ENCODE data around the gene MACC1.
A peak's percentile ranks its signal among the peaks of the same experiment; 100 is the strongest.
"Not testable (repeated sequence)": the region's sequence is repeated elsewhere in the genome, so short reads cannot be mapped to it uniquely, and the experiment has no call there.

MACC1 gene

GRCh38 chr7:20124087-20124486, 93.1 kb downstream of the MACC1 start:
- DNase-seq: not testable (repeated sequence)

GRCh38 chr7:20122653-20123316, 94.4 kb downstream of the MACC1 start:
- DNase-seq: not testable (repeated sequence)

DNA sequence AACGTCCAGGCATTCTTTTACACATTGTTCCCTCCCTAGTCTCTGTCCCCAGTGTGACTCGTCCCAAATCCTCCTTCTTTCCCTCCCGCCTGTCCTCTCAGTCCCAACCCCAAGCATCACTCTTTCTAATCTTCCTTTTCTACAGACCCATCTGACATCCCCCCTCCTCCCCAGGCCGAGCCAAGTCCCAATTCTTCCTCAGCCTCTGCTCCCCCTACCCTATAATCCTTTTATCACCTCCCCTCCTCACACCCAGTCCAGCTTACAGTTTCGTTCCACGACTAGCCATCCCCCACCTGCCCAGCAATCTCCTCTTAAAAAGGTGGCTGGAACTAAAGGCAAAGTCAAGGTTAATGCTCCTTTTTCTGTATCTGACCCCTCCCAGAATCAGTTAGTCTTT, 95.1 kb downstream of the MACC1 start:
- DNase-seq: no peak

DNA sequence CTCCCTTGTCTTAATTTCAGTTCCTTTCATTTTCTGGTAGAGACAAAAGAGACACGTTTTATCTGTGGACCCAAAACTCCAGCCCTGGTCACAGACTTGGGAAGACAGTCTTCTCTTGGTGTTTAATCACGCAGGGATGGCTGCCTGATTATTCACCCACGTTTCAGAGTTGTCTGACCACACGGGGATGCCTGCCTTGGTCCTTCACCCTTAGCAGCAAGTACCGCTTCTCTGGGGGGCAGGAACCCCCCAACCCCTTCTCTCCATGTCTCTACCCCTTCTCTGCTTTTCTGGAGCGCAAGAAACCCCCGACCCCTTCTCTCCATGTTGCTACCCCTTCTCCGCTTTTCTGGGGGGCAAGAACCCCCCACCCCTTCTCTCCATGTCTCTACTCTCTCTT, 95.8 kb downstream of the MACC1 start:
- no peak for DNase-seq

DNA sequence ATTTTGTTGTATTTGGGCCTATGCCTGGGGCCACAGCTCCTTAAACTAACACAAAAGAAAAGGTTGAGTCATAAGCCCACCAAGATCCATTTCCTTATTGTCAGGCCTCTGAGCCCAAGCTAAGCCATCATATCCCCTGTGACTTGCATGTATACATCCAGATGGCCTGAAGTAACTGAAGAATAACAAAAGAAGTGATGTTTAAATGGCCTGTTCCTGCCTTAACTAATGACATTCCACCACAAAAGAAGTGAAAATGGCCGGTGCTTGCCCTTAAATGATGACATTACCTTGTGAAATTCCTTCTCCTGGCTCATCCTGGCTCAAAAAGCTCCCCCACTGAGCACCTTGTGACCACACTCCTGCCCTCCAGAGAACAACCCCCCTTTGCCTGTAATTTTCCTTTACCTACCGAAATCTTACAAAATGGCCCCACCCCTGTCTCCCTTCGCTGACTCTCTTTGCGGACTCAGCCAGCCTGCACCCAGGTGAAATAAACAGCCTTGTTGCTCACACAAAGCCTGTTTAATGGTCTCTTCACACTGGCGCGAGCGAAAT, 96.5 kb downstream of the MACC1 start:
- DNase-seq: not testable (repeated sequence)

GRCh38 chr7:20116869-20117268, 100.3 kb downstream of the MACC1 start:
- no peak for DNase-seq

DNA sequence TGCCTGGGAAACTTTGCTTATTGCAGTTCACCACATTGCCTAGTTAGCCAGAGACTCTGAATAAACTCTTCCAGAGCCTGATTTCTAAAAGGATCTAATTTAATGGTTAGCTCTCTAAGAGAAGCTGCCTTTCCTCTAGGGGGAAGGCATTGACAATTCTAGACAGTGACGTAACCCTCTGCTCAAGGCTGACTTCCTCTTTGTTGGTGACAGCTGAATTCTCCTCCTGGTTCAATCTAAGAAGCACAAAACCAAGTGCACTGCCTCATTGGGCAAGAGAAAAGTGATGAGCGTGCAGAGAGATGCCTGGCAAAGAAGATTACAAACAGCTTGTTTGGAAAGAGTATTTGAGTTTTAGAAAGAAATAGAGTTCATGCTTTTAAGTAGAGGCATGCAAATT, 102.7 kb downstream of the MACC1 start:
- DNase-seq: no peak

GRCh38 chr7:20113427-20114027, 103.7 kb downstream of the MACC1 start:
- no peak for DNase-seq

GRCh38 chr7:20112696-20113095, 104.5 kb downstream of the MACC1 start:
- DNase-seq: no peak

GRCh38 chr7:20111821-20112542, 105.2 kb downstream of the MACC1 start:
- no peak for DNase-seq

DNA sequence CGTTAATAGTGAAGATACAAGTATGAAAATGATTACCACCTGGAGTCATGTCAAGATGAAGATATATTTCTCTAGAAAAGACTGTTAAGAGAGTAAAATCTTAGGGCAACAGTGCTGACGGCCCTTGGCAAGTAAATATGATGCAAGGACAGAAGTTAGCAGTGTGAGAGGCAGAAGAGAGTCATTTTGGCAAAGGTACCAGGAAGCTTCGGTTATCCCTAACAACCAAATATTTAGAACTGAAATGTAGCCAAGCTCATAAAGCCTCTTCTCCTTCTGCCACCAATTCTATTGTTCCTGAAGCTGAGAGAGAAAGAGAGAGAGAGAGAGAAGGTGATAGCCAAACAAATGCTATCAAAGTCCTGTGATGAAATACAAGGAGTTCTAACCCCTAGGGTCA, 109.6 kb downstream of the MACC1 start:
- DNase-seq: peak; percentile 15

- DNase-seq: no peak
Observed at GRCh38 chr7:20104696-20105095, 112.5 kb downstream of the MACC1 start.

- DNase-seq: no peak
Observed at GRCh38 chr7:20102982-20103381, 114.2 kb downstream of the MACC1 start.

DNA sequence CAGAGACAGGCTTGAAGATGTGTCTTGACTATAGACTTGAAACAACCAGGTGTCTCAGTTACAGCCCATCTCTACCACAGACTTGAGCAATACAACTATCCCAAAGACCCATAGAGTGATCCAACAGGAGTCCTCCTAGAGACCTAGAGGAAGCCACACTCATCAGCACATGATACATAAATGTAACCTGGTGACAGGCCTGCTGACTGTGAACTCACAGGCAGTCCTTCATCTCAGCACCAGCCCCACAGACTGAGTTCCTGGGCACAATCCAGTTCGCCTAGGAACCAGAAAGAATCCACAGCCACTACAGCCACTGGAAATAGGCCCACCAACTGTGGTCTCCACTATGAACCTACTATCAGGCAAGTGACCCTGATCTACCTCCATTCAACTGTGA, 121.3 kb downstream of the MACC1 start:
- no peak for DNase-seq

- DNase-seq: no peak
Observed at GRCh38 chr7:20095436-20095835, 121.7 kb downstream of the MACC1 start.

GRCh38 chr7:20089431-20089830, 127.8 kb downstream of the MACC1 start:
- DNase-seq: no peak

- DNase-seq: no peak
Observed at GRCh38 chr7:20085086-20085485, 132.1 kb downstream of the MACC1 start.
